WTC11 (cell line): ENCODE data around the gene MMP28.

Source experiments
- AFF4 ChIP-seq: sonication (generic); formaldehyde crosslinking; IDR thresholded peaks from 2 replicates; pipeline ENCODE4 v1.8.1; 2023; ENCODE audit warnings: mild to moderate bottlenecking, missing genetic modification reagents, borderline replicate concordance
- ATF1 ChIP-seq: sonication (generic); formaldehyde crosslinking; IDR thresholded peaks from 2 replicates; pipeline ENCODE4 v1.8.1; 2023; ENCODE audit warnings: mild to moderate bottlenecking, moderate library complexity, missing genetic modification reagents
- ATF2 ChIP-seq: sonication (generic); formaldehyde crosslinking; IDR thresholded peaks from 2 replicates; pipeline ENCODE4 v1.8.1; 2022; ENCODE audit warnings: low read depth, missing genetic modification reagents, borderline replicate concordance
- CTCF ChIP-seq: fragments of 200-600 bp; IDR thresholded peaks from 2 replicates; pipeline ENCODE4 v1.8.0; 2022; ENCODE audit warnings: antibody characterized with exemption
- ETV6 ChIP-seq: sonication (generic); formaldehyde crosslinking; IDR thresholded peaks from 2 replicates; pipeline ENCODE4 v1.8.1; 2022; ENCODE audit warnings: mild to moderate bottlenecking, missing genetic modification reagents
- FOXP1 ChIP-seq: sonication (generic); formaldehyde crosslinking; IDR thresholded peaks from 2 replicates; pipeline ENCODE4 v1.8.0; 2022; ENCODE audit warnings: missing genetic modification reagents, mild to moderate bottlenecking, moderate library complexity, borderline replicate concordance
- RORB ChIP-seq: fragments of 250-450 bp; sonication (Bioruptor Pico); IDR thresholded peaks from 2 replicates; pipeline ENCODE4 v1.9.0; 2021; ENCODE audit warnings: mild to moderate bottlenecking
- SP1 ChIP-seq: sonication (generic); formaldehyde crosslinking; conservative IDR thresholded peaks from 2 replicates; pipeline ENCODE4 v1.8.1; 2022; ENCODE audit warnings: missing genetic modification reagents
- TCF7 ChIP-seq: sonication (generic); formaldehyde crosslinking; IDR thresholded peaks from 2 replicates; pipeline ENCODE4 v1.8.0; 2022; ENCODE audit warnings: mild to moderate bottlenecking, low read depth, missing genetic modification reagents, moderate library complexity
- TEAD1 ChIP-seq: sonication (generic); formaldehyde crosslinking; IDR thresholded peaks from 2 replicates; pipeline ENCODE4 v1.8.0; 2022; ENCODE audit warnings: mild to moderate bottlenecking, missing genetic modification reagents
- ZNF121 ChIP-seq: sonication (generic); formaldehyde crosslinking; IDR thresholded peaks from 2 replicates; pipeline ENCODE4 v1.8.0; 2023; ENCODE audit warnings: missing genetic modification reagents
- ZNF396 ChIP-seq: fragments of 250-450 bp; sonication (Bioruptor Pico); IDR thresholded peaks from 2 replicates; pipeline ENCODE4 v1.8.0; 2021; ENCODE audit warnings: mild to moderate bottlenecking, moderate library complexity, borderline replicate concordance
- ZNF512 ChIP-seq: sonication (generic); formaldehyde crosslinking; IDR thresholded peaks from 2 replicates; pipeline ENCODE4 v1.8.1; 2022; ENCODE audit warnings: missing genetic modification reagents, borderline replicate concordance
- ZSCAN18 ChIP-seq: fragments of 250-450 bp; sonication (Bioruptor Pico); IDR thresholded peaks from 2 replicates; pipeline ENCODE4 v2.1.2; 2022; ENCODE audit warnings: mild to moderate bottlenecking, moderate library complexity

GRCh38 chr17:35743626-35744328 is 51.7 kb downstream of the MMP28 start:
- no peak for TF ChIP-seq TCF7
- no peak for TF ChIP-seq CTCF
- TF ChIP-seq ZNF512 (CRISPR knock-in tag), result no peak
- no peak for TF ChIP-seq ZNF396 (CRISPR knock-in tag)
- no peak for TF ChIP-seq SP1 (CRISPR knock-in tag)
- no peak for TF ChIP-seq AFF4 (CRISPR knock-in tag)
- TF ChIP-seq ETV6 (CRISPR knock-in tag), result peak; percentile 32; the same call in 1 of the 2 replicates
- TF ChIP-seq FOXP1 (CRISPR knock-in tag), result 0 out of 2 replicates have a peak, but pooled peaks have one; percentile 28
- no peak for TF ChIP-seq ZSCAN18 (CRISPR knock-in tag)
- TF ChIP-seq ATF1 (CRISPR knock-in tag), result no peak
- TF ChIP-seq ZNF121 (CRISPR knock-in tag), result peak; percentile 78
- no peak for TF ChIP-seq ATF2 (CRISPR knock-in tag)
- TF ChIP-seq TEAD1 (CRISPR knock-in tag), result no peak
- no peak for TF ChIP-seq RORB (CRISPR knock-in tag)
